Neural cell (in vitro differentiated cells): Measurements from ENCODE around the gene MEP1B. TPM values are rescaled to one million over a fixed set of nuclear protein-coding genes. Genes with fewer than 3 reads are reported as not detected.

Experiments used
- H2AFZ ChIP-seq: fragments of 200-600, 300-800 bp; sonication (generic), shearing (Covaris generic); 2 replicates; pipeline ENCODE4 v1.6.0; 2014; ENCODE audit warnings: low read depth, mild to moderate bottlenecking, antibody characterized with exemption, low read length, moderate library complexity
- H3F3A ChIP-seq: fragments of 200-600 bp; shearing (Covaris generic); 2 replicates; pipeline ENCODE4 v1.6.1; 2016; ENCODE audit warnings: mild to moderate bottlenecking, moderate library complexity, mixed read lengths, antibody characterized with exemption, low read length; ENCODE audit not compliant: insufficient read depth, poor library complexity, severe bottlenecking
- H3K27ac ChIP-seq: fragments of 200-600, 300-800 bp; sonication (generic), shearing (Covaris generic); 2 replicates; pipeline ENCODE4 v1.5.1; 2014; ENCODE audit warnings: mild to moderate bottlenecking, low read length, moderate library complexity
- H3K27me3 ChIP-seq: fragments of 300-800, 200-600 bp; sonication (generic), shearing (Covaris generic); 2 replicates; pipeline ENCODE4 v1.6.0; 2014; ENCODE audit warnings: mild to moderate bottlenecking, low read depth, low read length, moderate library complexity; ENCODE audit not compliant: insufficient read depth
- H3K36me3 ChIP-seq: fragments of 300-800, 200-600 bp; sonication (generic), shearing (Covaris generic); 2 replicates; pipeline ENCODE4 v1.5.1; 2014; ENCODE audit warnings: mild to moderate bottlenecking, antibody characterized with exemption, low read length, moderate library complexity; ENCODE audit not compliant: insufficient read depth
- H3K4me2 ChIP-seq: fragments of 300-800, 200-600 bp; sonication (generic), shearing (Covaris generic); 2 replicates; pipeline ENCODE4 v1.6.0; 2014; ENCODE audit warnings: mild to moderate bottlenecking, low read length
- H3K4me3 ChIP-seq: fragments of 300-800, 200-600 bp; sonication (generic), shearing (Covaris generic); 2 replicates; pipeline ENCODE4 v1.5.1; 2014; ENCODE audit warnings: mild to moderate bottlenecking, low read length, moderate library complexity
- H3K79me2 ChIP-seq: fragments of 200-600 bp; shearing (Covaris generic); replicated peaks from 2 replicates; pipeline ENCODE4 v1.6.0; 2014; ENCODE audit warnings: mild to moderate bottlenecking, low read length, moderate library complexity; ENCODE audit not compliant: insufficient read depth
- H3K9ac ChIP-seq: fragments of 300-800, 200-600 bp; sonication (generic), shearing (Covaris generic); 2 replicates; pipeline ENCODE4 v1.6.1; 2016; ENCODE audit warnings: mild to moderate bottlenecking, low read length, mixed read lengths
- H3K9me2 ChIP-seq: fragments of 200-600 bp; shearing (Covaris generic); 2 replicates; pipeline ENCODE4 v1.6.1; 2016; ENCODE audit warnings: mild to moderate bottlenecking, low read length, mixed read lengths; ENCODE audit not compliant: insufficient read depth
- H3K9me3 ChIP-seq: fragments of 200-600, 300-800 bp; sonication (generic), shearing (Covaris generic); 2 replicates; pipeline ENCODE4 v1.6.1; 2016; ENCODE audit warnings: mild to moderate bottlenecking, mixed run types, low read length, moderate library complexity, mixed read lengths
- H4K20me1 ChIP-seq: fragments of 200-600 bp; shearing (Covaris generic); 2 replicates; pipeline ENCODE4 v1.6.1; 2016; ENCODE audit warnings: mild to moderate bottlenecking, mixed run types; ENCODE audit not compliant: insufficient read depth
- EP300 ChIP-seq: fragments of 450-650 bp; conservative IDR thresholded peaks from 2 replicates; pipeline ENCODE4 v1.6.1; 2014; ENCODE audit warnings: antibody characterized with exemption, mild to moderate bottlenecking, moderate library complexity; ENCODE audit not compliant: poor library complexity, severe bottlenecking
- EZH2 ChIP-seq: fragments of 200-600, 300-800 bp; shearing (Covaris generic), sonication (generic); IDR thresholded peaks from 2 replicates; pipeline ENCODE4 v1.6.1; 2014; ENCODE audit warnings: antibody characterized with exemption, low read length, borderline replicate concordance, mild to moderate bottlenecking; ENCODE audit not compliant: insufficient read depth, poor library complexity, severe bottlenecking
- MXI1 ChIP-seq: fragments of 450-650 bp; conservative IDR thresholded peaks from 2 replicates; pipeline ENCODE4 v1.6.1; 2014; ENCODE audit warnings: antibody characterized with exemption, mild to moderate bottlenecking; ENCODE audit not compliant: poor library complexity, severe bottlenecking
- POLR2AphosphoS5 ChIP-seq: IDR thresholded peaks from 2 replicates; pipeline ENCODE4 v1.6.1; 2012
- RAD21 ChIP-seq: fragments of 450-650 bp; conservative IDR thresholded peaks from 2 replicates; pipeline ENCODE4 v1.6.1; 2014; ENCODE audit warnings: antibody characterized with exemption, mild to moderate bottlenecking, moderate library complexity
- SMC3 ChIP-seq: fragments of 450-650 bp; conservative IDR thresholded peaks from 2 replicates; pipeline ENCODE4 v1.6.1; 2014; ENCODE audit warnings: antibody characterized with exemption, mild to moderate bottlenecking, moderate library complexity; ENCODE audit not compliant: poor library complexity
- TAF1 ChIP-seq: IDR thresholded peaks from 2 replicates; pipeline ENCODE4 v1.6.1; 2012; ENCODE audit warnings: low read depth
- polyA plus RNA-seq: library from polyadenylated mRNA; depleted of rRNA; stranded (reverse); fragments of >200 nt; gene quantifications from 2 replicates; pipeline ENCODE4 v1.2.3, GENCODE V29; 2014
- TF ChIP-seq, protein P1 (sequence below): IDR thresholded peaks from 2 replicates; pipeline ENCODE4 v1.6.1; 2012; ENCODE audit warnings: borderline replicate concordance
- TF ChIP-seq, protein P2 (sequence below): fragments of 450-650 bp; IDR thresholded peaks from 2 replicates; pipeline ENCODE4 v1.5.1; 2014; ENCODE audit warnings: antibody characterized with exemption, mild to moderate bottlenecking, moderate library complexity; ENCODE audit not compliant: poor library complexity, severe bottlenecking

Gene MEP1B
- polyA plus RNA-seq, 1 donor from 2014 or later = not detected

DNA sequence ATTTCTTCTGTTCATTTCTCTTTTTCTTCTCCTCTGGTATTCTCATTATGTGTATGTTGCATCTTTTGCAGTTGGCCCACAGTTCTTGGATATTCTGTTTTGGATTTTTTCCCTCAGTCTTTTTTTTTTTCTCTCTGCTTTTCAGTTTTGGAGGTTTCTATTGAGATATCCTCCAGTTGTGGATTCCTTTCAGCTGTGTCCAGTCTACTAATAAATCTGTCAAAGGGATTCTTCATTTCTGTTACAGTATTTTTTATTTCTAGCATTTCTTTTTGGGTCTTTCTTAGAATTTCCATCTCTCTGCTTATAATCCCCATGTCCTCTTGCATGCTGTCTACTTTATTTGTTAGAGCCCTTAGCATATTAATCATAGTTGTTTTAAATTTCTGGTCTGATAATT is 6.3 kb upstream of the MEP1B start:
- Histone ChIP-seq H3K36me3 (no peaks in the 10 kb centered on the region), H3K27ac (no peak overlapping the region), H3F3A (no peaks in the 10 kb centered on the region), H3K79me2 (no peaks in the 10 kb centered on the region), H4K20me1 (no peaks in the 10 kb centered on the region), H3K9me3 (no peaks in the 10 kb centered on the region), H3K4me3 (no peak overlapping the region), H3K9me2 (no peaks in the 10 kb centered on the region), H2AFZ (no peak overlapping the region), H3K9ac (no peak overlapping the region), H3K27me3 (no peaks in the 10 kb centered on the region), H3K4me2 (no peak overlapping the region)
- no peak for TF ChIP-seq MXI1
- no peak for TF ChIP-seq TAF1
- no peak for TF ChIP-seq POLR2AphosphoS5

DNA sequence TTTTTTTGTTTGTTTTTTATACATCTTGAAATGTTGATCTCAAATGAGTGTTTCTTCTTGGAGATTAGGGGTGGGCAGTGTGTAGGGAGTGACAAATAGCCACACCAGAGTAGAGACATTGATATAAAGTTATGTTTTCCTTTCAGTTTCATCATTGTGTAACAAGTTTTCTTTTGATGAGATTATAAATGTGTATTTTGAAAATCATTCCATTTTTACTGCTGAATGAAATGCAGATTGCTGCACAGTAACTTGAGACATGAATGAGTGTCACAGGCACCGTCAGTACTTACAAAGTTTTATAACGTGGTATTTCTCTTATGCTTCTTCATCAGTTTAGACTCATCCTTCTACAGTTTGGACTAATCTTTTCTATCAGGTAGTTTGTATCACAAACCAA is 370 bp downstream of the MEP1B start:
- H3K27me3 ChIP-seq = no peaks in the 10 kb centered on the region

More for the DNA sequence above, 370 bp downstream of the MEP1B start:
- Histone ChIP-seq H2AFZ (no peak overlapping the region), H3K79me2 (no peaks in the 10 kb centered on the region), H3K9me3 (no peaks in the 10 kb centered on the region), H4K20me1 (no peaks in the 10 kb centered on the region), H3K4me2 (no peak overlapping the region), H3K27ac (no peak overlapping the region), H3K36me3 (no peaks in the 10 kb centered on the region), H3K9ac (no peak overlapping the region), H3F3A (no peaks in the 10 kb centered on the region), H3K4me3 (no peak overlapping the region), H3K9me2 (no peaks in the 10 kb centered on the region)
- TF ChIP-seq EP300 (no peak), MXI1 (no peak), RAD21 (no peak), POLR2AphosphoS5 (no peak), TAF1 (no peak), EZH2 (no peak), SMC3 (no peak)
- TF ChIP-seq, protein P1, sequence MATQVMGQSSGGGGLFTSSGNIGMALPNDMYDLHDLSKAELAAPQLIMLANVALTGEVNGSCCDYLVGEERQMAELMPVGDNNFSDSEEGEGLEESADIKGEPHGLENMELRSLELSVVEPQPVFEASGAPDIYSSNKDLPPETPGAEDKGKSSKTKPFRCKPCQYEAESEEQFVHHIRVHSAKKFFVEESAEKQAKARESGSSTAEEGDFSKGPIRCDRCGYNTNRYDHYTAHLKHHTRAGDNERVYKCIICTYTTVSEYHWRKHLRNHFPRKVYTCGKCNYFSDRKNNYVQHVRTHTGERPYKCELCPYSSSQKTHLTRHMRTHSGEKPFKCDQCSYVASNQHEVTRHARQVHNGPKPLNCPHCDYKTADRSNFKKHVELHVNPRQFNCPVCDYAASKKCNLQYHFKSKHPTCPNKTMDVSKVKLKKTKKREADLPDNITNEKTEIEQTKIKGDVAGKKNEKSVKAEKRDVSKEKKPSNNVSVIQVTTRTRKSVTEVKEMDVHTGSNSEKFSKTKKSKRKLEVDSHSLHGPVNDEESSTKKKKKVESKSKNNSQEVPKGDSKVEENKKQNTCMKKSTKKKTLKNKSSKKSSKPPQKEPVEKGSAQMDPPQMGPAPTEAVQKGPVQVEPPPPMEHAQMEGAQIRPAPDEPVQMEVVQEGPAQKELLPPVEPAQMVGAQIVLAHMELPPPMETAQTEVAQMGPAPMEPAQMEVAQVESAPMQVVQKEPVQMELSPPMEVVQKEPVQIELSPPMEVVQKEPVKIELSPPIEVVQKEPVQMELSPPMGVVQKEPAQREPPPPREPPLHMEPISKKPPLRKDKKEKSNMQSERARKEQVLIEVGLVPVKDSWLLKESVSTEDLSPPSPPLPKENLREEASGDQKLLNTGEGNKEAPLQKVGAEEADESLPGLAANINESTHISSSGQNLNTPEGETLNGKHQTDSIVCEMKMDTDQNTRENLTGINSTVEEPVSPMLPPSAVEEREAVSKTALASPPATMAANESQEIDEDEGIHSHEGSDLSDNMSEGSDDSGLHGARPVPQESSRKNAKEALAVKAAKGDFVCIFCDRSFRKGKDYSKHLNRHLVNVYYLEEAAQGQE = no peak
- TF ChIP-seq, protein P2, sequence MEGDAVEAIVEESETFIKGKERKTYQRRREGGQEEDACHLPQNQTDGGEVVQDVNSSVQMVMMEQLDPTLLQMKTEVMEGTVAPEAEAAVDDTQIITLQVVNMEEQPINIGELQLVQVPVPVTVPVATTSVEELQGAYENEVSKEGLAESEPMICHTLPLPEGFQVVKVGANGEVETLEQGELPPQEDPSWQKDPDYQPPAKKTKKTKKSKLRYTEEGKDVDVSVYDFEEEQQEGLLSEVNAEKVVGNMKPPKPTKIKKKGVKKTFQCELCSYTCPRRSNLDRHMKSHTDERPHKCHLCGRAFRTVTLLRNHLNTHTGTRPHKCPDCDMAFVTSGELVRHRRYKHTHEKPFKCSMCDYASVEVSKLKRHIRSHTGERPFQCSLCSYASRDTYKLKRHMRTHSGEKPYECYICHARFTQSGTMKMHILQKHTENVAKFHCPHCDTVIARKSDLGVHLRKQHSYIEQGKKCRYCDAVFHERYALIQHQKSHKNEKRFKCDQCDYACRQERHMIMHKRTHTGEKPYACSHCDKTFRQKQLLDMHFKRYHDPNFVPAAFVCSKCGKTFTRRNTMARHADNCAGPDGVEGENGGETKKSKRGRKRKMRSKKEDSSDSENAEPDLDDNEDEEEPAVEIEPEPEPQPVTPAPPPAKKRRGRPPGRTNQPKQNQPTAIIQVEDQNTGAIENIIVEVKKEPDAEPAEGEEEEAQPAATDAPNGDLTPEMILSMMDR = no peak
